22Rv1 (cell line): Measurements from ENCODE around the gene EIF3D.

Experiments used
- ZFX ChIP-seq: fragments of 450-650 bp; IDR thresholded peaks from 2 replicates; pipeline ENCODE4 v1.6.1; 2017; ENCODE audit warnings: antibody characterized with exemption, borderline replicate concordance
- TF ChIP-seq, protein P1 (sequence below): fragments of 450-650 bp; IDR thresholded peaks from 2 replicates; pipeline ENCODE4 v1.5.1; 2017; ENCODE audit warnings: mild to moderate bottlenecking

GRCh38 chr22:36578619-36579018 is 49.7 kb upstream of the EIF3D start:
- TF ChIP-seq, protein P1, sequence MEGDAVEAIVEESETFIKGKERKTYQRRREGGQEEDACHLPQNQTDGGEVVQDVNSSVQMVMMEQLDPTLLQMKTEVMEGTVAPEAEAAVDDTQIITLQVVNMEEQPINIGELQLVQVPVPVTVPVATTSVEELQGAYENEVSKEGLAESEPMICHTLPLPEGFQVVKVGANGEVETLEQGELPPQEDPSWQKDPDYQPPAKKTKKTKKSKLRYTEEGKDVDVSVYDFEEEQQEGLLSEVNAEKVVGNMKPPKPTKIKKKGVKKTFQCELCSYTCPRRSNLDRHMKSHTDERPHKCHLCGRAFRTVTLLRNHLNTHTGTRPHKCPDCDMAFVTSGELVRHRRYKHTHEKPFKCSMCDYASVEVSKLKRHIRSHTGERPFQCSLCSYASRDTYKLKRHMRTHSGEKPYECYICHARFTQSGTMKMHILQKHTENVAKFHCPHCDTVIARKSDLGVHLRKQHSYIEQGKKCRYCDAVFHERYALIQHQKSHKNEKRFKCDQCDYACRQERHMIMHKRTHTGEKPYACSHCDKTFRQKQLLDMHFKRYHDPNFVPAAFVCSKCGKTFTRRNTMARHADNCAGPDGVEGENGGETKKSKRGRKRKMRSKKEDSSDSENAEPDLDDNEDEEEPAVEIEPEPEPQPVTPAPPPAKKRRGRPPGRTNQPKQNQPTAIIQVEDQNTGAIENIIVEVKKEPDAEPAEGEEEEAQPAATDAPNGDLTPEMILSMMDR: no peak
- no peak for TF ChIP-seq ZFX
